Erythroblast (primary cell): ENCODE data around the gene CKB.

Source experiments
- GATA1 ChIP-seq: IDR thresholded peaks from 2 replicates; pipeline ENCODE4 v1.6.1; 2011; ENCODE audit warnings: low read depth, mild to moderate bottlenecking, control low read depth, low read length, moderate library complexity
- POLR2A ChIP-seq: IDR thresholded peaks from 2 replicates; pipeline ENCODE4 v1.6.1; 2011; ENCODE audit warnings: mild to moderate bottlenecking, low read length

GRCh38 chr14:103528146-103528586, 5.5 kb upstream of the CKB start:
- TF ChIP-seq POLR2A = no peak
- no peak for TF ChIP-seq GATA1
